ENCODE results near the gene GRM7.

Gene GRM7

GRCh38 chr3:7693976-7694375, 833.1 kb downstream of the GRM7 start:
- H3K4me3 ChIP-seq (ENCODE audit: low read depth, low read length), result no peak overlapping the region
- in situ Hi-C loops (cut with HindIII; ENCODE audit: low sequenced_read_pairs), result no loop called here
- no peak for DNase-seq (ENCODE audit: low read depth)
- TF ChIP-seq CTCF (IDR thresholded peaks at IDR 0.05; ENCODE audit: low read depth, low read length, missing control alignments), result no peak

DNA sequence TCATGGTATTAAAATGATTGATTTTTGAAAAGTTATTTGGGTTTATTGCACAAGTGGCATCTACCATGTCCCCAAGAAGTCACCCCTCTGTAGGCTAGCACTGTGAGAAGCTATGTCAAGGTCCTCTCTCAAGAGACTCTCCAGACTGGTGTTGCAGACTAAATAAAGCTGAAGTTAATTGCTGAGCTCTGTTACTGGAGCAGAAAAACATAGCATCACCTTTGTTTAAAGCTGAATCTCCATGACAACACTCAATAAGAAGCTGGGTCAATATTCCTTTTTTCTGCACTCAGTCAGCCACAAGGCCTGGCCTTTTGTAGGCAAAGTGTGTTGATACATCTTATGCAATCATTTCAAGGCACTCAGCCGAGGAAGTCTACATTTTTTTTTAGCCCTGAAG, 834.1 kb downstream of the GRM7 start:
- in situ Hi-C loops (cut with HindIII; ENCODE audit: low sequenced_read_pairs), result no loop called here
- DNase-seq (ENCODE audit: low read depth), result no peak
- H3K4me3 ChIP-seq (ENCODE audit: low read depth, low read length), result no peak overlapping the region
- TF ChIP-seq CTCF (IDR thresholded peaks at IDR 0.05; ENCODE audit: low read depth, low read length, missing control alignments), result no peak

- no peak for TF ChIP-seq CTCF (IDR thresholded peaks at IDR 0.05; ENCODE audit: low read depth, low read length, missing control alignments)
- no peak overlapping the region for H3K4me3 ChIP-seq (ENCODE audit: low read depth, low read length)
- in situ Hi-C loops (cut with HindIII; ENCODE audit: low sequenced_read_pairs), result no loop called here
- peak; percentile 9 for DNase-seq (ENCODE audit: low read depth)
Measured at GRCh38 chr3:7696320-7696719, 835.4 kb downstream of the GRM7 start.

- TF ChIP-seq CTCF (IDR thresholded peaks at IDR 0.05; ENCODE audit: low read depth, low read length, missing control alignments), result no peak
- in situ Hi-C loops (cut with HindIII; ENCODE audit: low sequenced_read_pairs), result no loop called here
- DNase-seq (ENCODE audit: low read depth), result no peak
- H3K4me3 ChIP-seq (ENCODE audit: low read depth, low read length), result no peak overlapping the region
Measured at GRCh38 chr3:7697548-7697947, 836.6 kb downstream of the GRM7 start.

- no peak overlapping the region for H3K4me3 ChIP-seq (ENCODE audit: low read depth, low read length)
- in situ Hi-C loops (cut with HindIII; ENCODE audit: low sequenced_read_pairs), result no loop called here
- no peak for TF ChIP-seq CTCF (IDR thresholded peaks at IDR 0.05; ENCODE audit: low read depth, low read length, missing control alignments)
- DNase-seq (ENCODE audit: low read depth), result no peak
Measured at GRCh38 chr3:7700539-7700938, 839.6 kb downstream of the GRM7 start.

DNA sequence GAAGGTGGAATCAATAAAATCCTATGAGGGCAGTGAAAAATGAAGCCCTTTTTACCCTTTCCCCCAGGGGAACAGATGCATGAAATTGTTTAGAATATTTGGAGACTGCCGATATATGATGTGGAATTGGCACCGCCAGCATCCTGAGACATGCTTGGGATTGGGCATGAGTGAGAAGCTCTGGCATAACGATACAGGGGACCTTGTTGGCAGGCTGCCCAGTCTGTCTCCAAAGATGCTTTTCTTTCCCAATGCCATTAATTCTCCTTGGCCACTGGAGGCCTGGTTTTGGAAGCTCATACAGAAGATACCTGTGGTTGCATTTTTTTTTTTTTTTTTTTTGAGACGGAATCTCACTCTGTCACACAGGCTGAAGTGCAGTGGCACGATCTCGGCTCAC, 840.1 kb downstream of the GRM7 start:
- no peak for TF ChIP-seq CTCF (IDR thresholded peaks at IDR 0.05; ENCODE audit: low read depth, low read length, missing control alignments)
- H3K4me3 ChIP-seq (ENCODE audit: low read depth, low read length), result no peak overlapping the region
- in situ Hi-C loops (cut with HindIII; ENCODE audit: low sequenced_read_pairs), result no loop called here
- DNase-seq (ENCODE audit: low read depth), result no peak

DNA sequence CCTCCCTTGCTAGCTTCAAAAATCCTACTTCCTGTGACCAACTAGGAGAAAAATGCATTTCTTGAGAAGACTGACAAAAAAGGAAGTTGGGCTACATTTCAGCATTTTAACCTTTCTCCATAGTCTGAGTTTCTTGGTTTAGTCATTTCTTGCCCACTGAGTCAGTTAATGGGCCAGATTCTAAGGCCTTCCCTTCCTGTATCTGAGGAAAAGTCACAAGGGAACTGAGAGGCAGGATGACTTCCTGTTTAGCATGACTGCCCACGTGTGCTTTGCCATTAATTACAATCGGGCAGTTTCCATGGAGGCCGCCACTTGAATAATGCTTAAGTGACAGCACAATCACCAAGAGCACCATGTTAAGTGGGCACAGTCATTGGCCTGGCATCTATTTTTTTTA, 846.3 kb downstream of the GRM7 start:
- no peak for TF ChIP-seq CTCF (IDR thresholded peaks at IDR 0.05; ENCODE audit: low read depth, low read length, missing control alignments)
- H3K4me3 ChIP-seq (ENCODE audit: low read depth, low read length), result no peak overlapping the region
- in situ Hi-C loops (cut with HindIII; ENCODE audit: low sequenced_read_pairs), result no loop called here
- no peak for DNase-seq (ENCODE audit: low read depth)
